ENCODE results near the gene UNG. TPM values are rescaled to one million over a fixed set of nuclear protein-coding genes. Genes with fewer than 3 reads are reported as not detected.

The UNG gene
- total RNA-seq, 1 experiment from 2014 or later, result 188 TPM

- H3K4me1 Mint-ChIP-seq, result peaks cover 4 to 7% of the 10 kb centered on the region in 2 experiments
- no peak overlapping the region for H2BK120ac ChIP-seq (ENCODE audit: low read depth, low read length, poor library complexity, severe bottlenecking)
- no CpG with 5 or more reads among the region's 7 CpGs for WGBS (ENCODE audit: extremely low coverage, insufficient read length, low lambda C conversion rate)
- H3K56ac ChIP-seq (ENCODE audit: insufficient read length, low read depth, low read length), result no peak overlapping the region
- H3K23ac ChIP-seq (ENCODE audit: insufficient read length, low read depth, low read length), result no peak overlapping the region
- H3K18ac ChIP-seq (ENCODE audit: insufficient read length, low read depth, low read length), result no peak overlapping the region
- no peak overlapping the region for H3K4ac ChIP-seq (ENCODE audit: low read depth, low read length)
- H3K4me1 ChIP-seq (ENCODE audit: insufficient read depth, low read length), result no peaks in the 10 kb centered on the region
- no peaks in the 10 kb centered on the region for H3K9me3 Mint-ChIP-seq
- no peak overlapping the region for H4K91ac ChIP-seq (ENCODE audit: insufficient read length, low read depth, low read length)
- no peak overlapping the region for H3K9ac ChIP-seq (ENCODE audit: extremely low read depth, insufficient read length, low read length)
- H3K9me3 ChIP-seq (ENCODE audit: control insufficient read depth, low read depth, low read length), result no peaks in the 10 kb centered on the region
- no peak overlapping the region for H2BK5ac ChIP-seq (ENCODE audit: insufficient read length, low read length)
- TF ChIP-seq CTCF (conservative IDR thresholded peaks at IDR 0.05), result no peak
- H3K27me3 Mint-ChIP-seq (ENCODE audit: low read depth), result no peaks in the 10 kb centered on the region
- no peaks in the 10 kb centered on the region for H3K27me3 ChIP-seq (ENCODE audit: insufficient read depth, low read length)
- H3K79me2 ChIP-seq (ENCODE audit: insufficient read depth, low read length), result no peaks in the 10 kb centered on the region
- DNase-seq, result no peak
- H2BK15ac ChIP-seq (ENCODE audit: low read depth, low read length), result no peak overlapping the region
- no peak overlapping the region for H3K27ac Mint-ChIP-seq
- no peak overlapping the region for H3K4me2 ChIP-seq (ENCODE audit: insufficient read depth, insufficient read length, low read length)
- no peak overlapping the region for H2AK5ac ChIP-seq (ENCODE audit: insufficient read length, low read length)
- peaks cover 0 to 2% (median 0%) of the 10 kb centered on the region in 3 experiments; a peak in 4 of 7 replicates for H3K36me3 Mint-ChIP-seq (ENCODE audit: insufficient read depth in 1 of 3, low read depth in 3 of 3)
- H3K23me2 ChIP-seq (ENCODE audit: insufficient read length, low read depth, low read length, poor library complexity, severe bottlenecking), result no peaks in the 10 kb centered on the region
- H4K20me1 ChIP-seq (ENCODE audit: control insufficient read depth, insufficient read depth, insufficient read length), result no peaks in the 10 kb centered on the region
- no peak overlapping the region for H3K4me3 Mint-ChIP-seq
- no peak overlapping the region for H2AFZ ChIP-seq (ENCODE audit: low read length)
- H4K5ac ChIP-seq (ENCODE audit: insufficient read length, low read depth, low read length), result no peak overlapping the region
- H3K14ac ChIP-seq (ENCODE audit: insufficient read depth, low read length), result no peak overlapping the region
- H3T11ph ChIP-seq (ENCODE audit: low read length), result no peak overlapping the region
- no peak overlapping the region for H4K8ac ChIP-seq (replicated peaks; ENCODE audit: insufficient read length, low read depth, low read length)
- H3K79me1 ChIP-seq (ENCODE audit: insufficient read depth, low read depth, low read length, poor library complexity, severe bottlenecking), result no peaks in the 10 kb centered on the region
- no peak overlapping the region for H3K27ac ChIP-seq (ENCODE audit: insufficient read length, low read depth, low read length)
- H2BK12ac ChIP-seq (ENCODE audit: insufficient read length, low read depth, low read length), result no peak overlapping the region
- no peak overlapping the region for H2BK20ac ChIP-seq (ENCODE audit: low read depth, low read length, poor library complexity, severe bottlenecking)
Measured at GRCh38 chr12:109160433-109160832, 63.0 kb downstream of the UNG start.

Other genes with a start within 250 kb of the UNG start
- gene SSH1, start 240.0 kb upstream of the UNG start, total RNA-seq (2021), result 21.8 and 24.0 TPM in 2 replicates
- not detected in 2 replicates for gene DAO, start 217.5 kb upstream of the UNG start, total RNA-seq (2021)
- 0.11 and 0.15 TPM in 2 replicates for gene SVOP, start 76.5 kb upstream of the UNG start, total RNA-seq (2021)
- 6.3 and 7.8 TPM in 2 replicates for gene USP30, start 45.0 kb upstream of the UNG start, total RNA-seq (2021)
- gene ALKBH2, start 4.1 kb upstream of the UNG start, total RNA-seq (2021), result 23.7 and 24.4 TPM in 2 replicates
- gene ACACB, start 19.0 kb downstream of the UNG start, total RNA-seq (2021), result 14.2 and 17.3 TPM in 2 replicates
- gene FOXN4, start 211.7 kb downstream of the UNG start, total RNA-seq (2021), result 0.29 and 0.39 TPM in 2 replicates